Activated CD4-positive, alpha-beta T cell treated with anti-CD3 and anti-CD28 coated beads, Interleukin-2, Interleukin-4, amounts not matched to agents 100 ng/mL and 50 ng/mL, durations not matched to agents 16 hours and 8 hours (primary cell): ENCODE results near the gene AMIGO2.
"Not testable (repeated sequence)": the region's sequence is repeated elsewhere in the genome, so short reads cannot be mapped to it uniquely, and the experiment has no call there.

Experiments
- DNase-seq: peaks from one replicate; pipeline ENCODE4 v3.0.0-alpha.2; 2020; ENCODE audit warnings: low spot score

Gene AMIGO2

GRCh38 chr12:47074757-47075156 is 5.0 kb downstream of the AMIGO2 start:
- no peak for DNase-seq

- no peak for DNase-seq
These were observed 5.8 kb downstream of the AMIGO2 start for GRCh38 chr12:47073951-47074350.

GRCh38 chr12:47071241-47071852 is 8.4 kb downstream of the AMIGO2 start:
- no peak for DNase-seq

GRCh38 chr12:47070310-47070709 is 9.4 kb downstream of the AMIGO2 start:
- DNase-seq = no peak

- no peak for DNase-seq
These were observed 11.2 kb downstream of the AMIGO2 start for GRCh38 chr12:47068539-47068938.

GRCh38 chr12:47067771-47068431 is 11.9 kb downstream of the AMIGO2 start:
- no peak for DNase-seq

- no peak for DNase-seq
These were observed 12.6 kb downstream of the AMIGO2 start for GRCh38 chr12:47067176-47067575.

- no peak for DNase-seq
These were observed 13.3 kb downstream of the AMIGO2 start for GRCh38 chr12:47066278-47067025.

GRCh38 chr12:47065546-47065945 is 14.2 kb downstream of the AMIGO2 start:
- no peak for DNase-seq

GRCh38 chr12:47058640-47059039 is 21.1 kb downstream of the AMIGO2 start:
- DNase-seq = not testable (repeated sequence)

- not testable (repeated sequence) for DNase-seq
These were observed 22.8 kb downstream of the AMIGO2 start for GRCh38 chr12:47056944-47057343.

- not testable (repeated sequence) for DNase-seq
These were observed 23.9 kb downstream of the AMIGO2 start for GRCh38 chr12:47055856-47056255.

GRCh38 chr12:47054659-47055058 is 25.1 kb downstream of the AMIGO2 start:
- DNase-seq = no peak

- DNase-seq = no peak
These were observed 25.8 kb downstream of the AMIGO2 start for GRCh38 chr12:47053961-47054360.

GRCh38 chr12:47052274-47052673 is 27.5 kb downstream of the AMIGO2 start:
- no peak for DNase-seq

- not testable (repeated sequence) for DNase-seq
These were observed 28.5 kb downstream of the AMIGO2 start for GRCh38 chr12:47051291-47051690.

GRCh38 chr12:47048541-47048940 is 31.2 kb downstream of the AMIGO2 start:
- DNase-seq = no peak

GRCh38 chr12:47041327-47041726 is 38.4 kb downstream of the AMIGO2 start:
- no peak for DNase-seq

GRCh38 chr12:47039756-47040155 is 40.0 kb downstream of the AMIGO2 start:
- DNase-seq = no peak

GRCh38 chr12:47039079-47039478 is 40.7 kb downstream of the AMIGO2 start:
- DNase-seq = no peak

GRCh38 chr12:47038270-47038748 is 41.5 kb downstream of the AMIGO2 start:
- DNase-seq = no peak

GRCh38 chr12:47035484-47035883 is 44.3 kb downstream of the AMIGO2 start:
- no peak for DNase-seq

- no peak for DNase-seq
These were observed 45.1 kb downstream of the AMIGO2 start for GRCh38 chr12:47034661-47035060.
